IPS-11a (cell line): Measurements from ENCODE around the gene ITIH2.
"Not testable (repeated sequence)": the region's sequence is repeated elsewhere in the genome, so short reads cannot be mapped to it uniquely, and the experiment has no call there.

Source experiments
- H3K4me3 ChIP-seq: one replicate; pipeline ENCODE4 v1.5.1; 2013; ENCODE audit warnings: low read depth, low read length, control low read depth

The ITIH2 gene

GRCh38 chr10:7692368-7692767, 10.7 kb upstream of the ITIH2 start:
- not testable (repeated sequence) for H3K4me3 ChIP-seq

GRCh38 chr10:7693194-7693593, 9.9 kb upstream of the ITIH2 start:
- H3K4me3 ChIP-seq: not testable (repeated sequence)

GRCh38 chr10:7696545-7696944, 6.6 kb upstream of the ITIH2 start:
- H3K4me3 ChIP-seq: no peak overlapping the region

- H3K4me3 ChIP-seq: no peak overlapping the region
These were observed 5.7 kb upstream of the ITIH2 start for GRCh38 chr10:7697426-7697825.

GRCh38 chr10:7700577-7701125, 2.5 kb upstream of the ITIH2 start:
- H3K4me3 ChIP-seq: no peak overlapping the region

GRCh38 chr10:7701158-7701742, 1.9 kb upstream of the ITIH2 start:
- no peak overlapping the region for H3K4me3 ChIP-seq

- H3K4me3 ChIP-seq: no peak overlapping the region
These were observed 766 bp upstream of the ITIH2 start for GRCh38 chr10:7702288-7702812.

GRCh38 chr10:7704071-7705016, 1.2 kb downstream of the ITIH2 start:
- H3K4me3 ChIP-seq: no peak overlapping the region

- no peak overlapping the region for H3K4me3 ChIP-seq
These were observed 2.2 kb downstream of the ITIH2 start for GRCh38 chr10:7705341-7705740.

GRCh38 chr10:7706534-7707073, 3.5 kb downstream of the ITIH2 start:
- no peak overlapping the region for H3K4me3 ChIP-seq

- H3K4me3 ChIP-seq: no peak overlapping the region
These were observed 4.0 kb downstream of the ITIH2 start for GRCh38 chr10:7707102-7707501.

- no peak overlapping the region for H3K4me3 ChIP-seq
These were observed 4.9 kb downstream of the ITIH2 start for GRCh38 chr10:7707858-7708622.

- no peak overlapping the region for H3K4me3 ChIP-seq
These were observed 5.7 kb downstream of the ITIH2 start for GRCh38 chr10:7708832-7709231.

- no peak overlapping the region for H3K4me3 ChIP-seq
These were observed 7.3 kb downstream of the ITIH2 start for GRCh38 chr10:7710446-7710845.

GRCh38 chr10:7711075-7711474, 8.0 kb downstream of the ITIH2 start:
- H3K4me3 ChIP-seq: not testable (repeated sequence)

- no peak overlapping the region for H3K4me3 ChIP-seq
These were observed 12.4 kb downstream of the ITIH2 start for GRCh38 chr10:7715515-7715914.

GRCh38 chr10:7717767-7718166, 14.7 kb downstream of the ITIH2 start:
- H3K4me3 ChIP-seq: no peak overlapping the region

- no peak overlapping the region for H3K4me3 ChIP-seq
These were observed 15.6 kb downstream of the ITIH2 start for GRCh38 chr10:7718685-7719084.

- H3K4me3 ChIP-seq: no peak overlapping the region
These were observed 17.4 kb downstream of the ITIH2 start for GRCh38 chr10:7720478-7720877.

GRCh38 chr10:7722927-7723529, 19.9 kb downstream of the ITIH2 start:
- no peak overlapping the region for H3K4me3 ChIP-seq
